Activated CD4-positive, CD25-positive, alpha-beta regulatory T cell treated with anti-CD3 and anti-CD28 coated beads, Interleukin-2, amount 50 U/mL, for 72 hours (primary cell): Measurements from ENCODE around the gene SCAPER.
"Not testable (repeated sequence)": the region's sequence is repeated elsewhere in the genome, so short reads cannot be mapped to it uniquely, and the experiment has no call there.

Experiments used
- DNase-seq: peaks from one replicate; pipeline ENCODE4 v3.0.0; 2021

Gene SCAPER

DNA sequence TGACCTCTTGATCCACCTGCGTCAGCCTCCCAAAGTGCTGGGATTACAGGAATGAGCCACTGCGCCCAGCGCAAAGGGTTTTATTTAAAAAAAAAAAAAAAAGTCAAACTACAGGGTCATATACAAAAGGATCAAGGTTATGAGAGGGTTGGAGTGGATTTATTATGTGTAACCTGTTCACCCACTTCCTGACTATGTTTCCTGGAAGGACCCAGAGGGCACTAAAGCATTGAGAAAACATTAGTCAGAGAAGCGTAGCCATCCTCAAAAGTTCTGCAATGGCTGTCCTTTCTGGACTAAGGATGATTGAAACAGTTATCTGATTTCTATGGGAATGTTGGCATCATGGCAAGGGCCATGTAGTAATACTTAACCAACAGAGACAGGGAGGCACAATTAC, 7.3 kb upstream of the SCAPER start:
- DNase-seq = no peak

DNA sequence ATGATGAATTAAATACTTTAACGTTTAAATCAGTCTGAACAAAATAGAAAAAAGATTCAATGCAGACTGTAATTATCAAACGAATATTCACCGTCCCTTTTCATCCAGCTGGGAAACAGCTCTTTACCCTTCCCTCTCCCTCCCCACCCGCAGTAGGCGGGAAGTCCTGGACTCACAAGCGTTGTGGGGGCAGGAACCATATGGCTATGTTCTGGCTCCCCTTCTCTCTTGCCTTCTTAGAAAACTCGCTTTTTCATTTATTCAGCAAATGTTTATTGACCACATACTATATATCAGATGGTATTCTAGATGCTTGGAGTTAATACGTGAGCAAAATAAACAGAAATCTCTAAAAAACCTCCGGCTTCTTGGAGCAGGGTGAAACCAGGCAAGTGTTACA, 715 bp upstream of the SCAPER start:
- no peak for DNase-seq

DNA sequence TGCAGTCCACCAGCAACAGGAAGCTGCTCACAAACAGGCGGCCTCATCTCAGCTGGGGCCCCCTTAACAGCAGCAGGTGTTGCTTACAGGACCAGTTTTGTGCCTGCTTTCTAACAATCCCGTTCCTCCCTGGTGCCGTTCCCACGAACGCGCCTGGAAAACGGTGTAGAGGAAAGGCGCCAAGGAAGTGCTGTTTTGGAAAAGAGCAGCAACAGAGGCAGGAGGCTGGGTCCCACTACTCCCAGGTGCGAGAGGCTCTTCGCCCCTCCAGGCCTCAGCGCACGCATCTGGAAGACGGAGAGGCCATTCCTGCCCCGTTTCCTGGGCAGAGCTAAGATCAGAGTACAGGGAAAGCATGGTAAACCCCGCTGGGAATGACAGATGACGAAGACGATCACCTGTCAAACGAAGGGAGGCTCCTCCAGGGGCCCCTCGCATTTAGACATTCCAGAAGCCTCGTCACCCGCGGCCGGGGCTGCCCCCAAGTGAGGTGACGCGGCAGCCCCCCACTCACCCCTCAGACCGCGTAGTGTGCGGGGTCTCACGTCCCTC, 603 bp downstream of the SCAPER start:
- DNase-seq = no peak

DNA sequence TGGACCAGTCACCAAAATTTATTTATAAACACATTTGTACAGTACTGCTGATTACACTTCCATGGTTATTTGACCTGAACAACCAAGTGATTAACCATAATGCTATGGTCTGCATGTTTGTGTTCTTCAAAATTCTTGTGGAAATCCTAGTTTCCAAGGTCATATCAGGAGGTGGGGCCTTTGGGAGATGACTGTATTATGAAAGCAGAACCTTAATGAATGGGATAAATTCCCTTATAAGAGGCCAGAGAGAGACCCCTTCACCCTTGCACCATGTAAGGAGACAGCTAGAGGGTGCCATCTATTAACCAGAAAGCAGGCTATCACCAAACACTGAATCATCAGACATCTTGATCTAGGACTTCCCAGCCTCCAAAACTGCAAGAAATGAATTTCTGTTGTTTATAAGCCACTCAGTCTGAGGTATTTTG, 1.9 kb downstream of the SCAPER start:
- DNase-seq = no peak

DNA sequence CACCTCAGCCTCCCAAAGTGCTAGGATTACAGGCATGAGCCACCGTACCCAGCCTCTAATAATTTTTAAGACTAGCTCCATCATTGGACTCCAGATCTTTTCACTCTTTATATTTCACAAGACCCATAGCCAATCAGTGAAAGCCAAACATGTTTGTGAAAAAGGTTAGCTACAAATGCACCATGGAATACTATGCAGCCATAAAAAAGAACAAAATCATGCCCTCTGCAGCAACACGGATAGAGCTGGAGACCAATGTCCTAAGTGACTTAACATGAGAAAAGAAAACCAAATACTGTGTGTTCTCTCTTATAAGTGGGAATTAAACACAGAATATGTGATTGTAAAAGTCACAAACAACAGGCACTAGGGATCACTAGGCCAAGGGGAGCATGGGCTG, 3.2 kb downstream of the SCAPER start:
- no peak for DNase-seq

DNA sequence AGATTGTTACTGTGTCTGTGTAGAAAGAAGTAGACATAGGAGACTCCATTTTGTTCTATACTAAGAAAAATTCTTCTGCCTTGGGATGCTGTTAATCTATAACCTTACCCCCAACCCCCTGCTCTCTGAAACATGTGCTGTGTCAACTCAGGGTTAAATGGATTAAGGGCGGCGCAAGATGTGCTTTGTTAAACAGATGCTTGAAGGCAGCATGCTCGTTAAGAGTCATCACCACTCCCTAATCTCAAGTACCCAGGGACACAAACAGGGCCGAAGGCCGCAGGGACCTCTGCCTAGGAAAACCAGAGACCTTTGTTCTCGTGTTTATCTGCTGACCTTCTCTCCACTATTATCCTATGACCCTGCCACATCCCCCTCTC, 5.2 kb downstream of the SCAPER start:
- not testable (repeated sequence) for DNase-seq

DNA sequence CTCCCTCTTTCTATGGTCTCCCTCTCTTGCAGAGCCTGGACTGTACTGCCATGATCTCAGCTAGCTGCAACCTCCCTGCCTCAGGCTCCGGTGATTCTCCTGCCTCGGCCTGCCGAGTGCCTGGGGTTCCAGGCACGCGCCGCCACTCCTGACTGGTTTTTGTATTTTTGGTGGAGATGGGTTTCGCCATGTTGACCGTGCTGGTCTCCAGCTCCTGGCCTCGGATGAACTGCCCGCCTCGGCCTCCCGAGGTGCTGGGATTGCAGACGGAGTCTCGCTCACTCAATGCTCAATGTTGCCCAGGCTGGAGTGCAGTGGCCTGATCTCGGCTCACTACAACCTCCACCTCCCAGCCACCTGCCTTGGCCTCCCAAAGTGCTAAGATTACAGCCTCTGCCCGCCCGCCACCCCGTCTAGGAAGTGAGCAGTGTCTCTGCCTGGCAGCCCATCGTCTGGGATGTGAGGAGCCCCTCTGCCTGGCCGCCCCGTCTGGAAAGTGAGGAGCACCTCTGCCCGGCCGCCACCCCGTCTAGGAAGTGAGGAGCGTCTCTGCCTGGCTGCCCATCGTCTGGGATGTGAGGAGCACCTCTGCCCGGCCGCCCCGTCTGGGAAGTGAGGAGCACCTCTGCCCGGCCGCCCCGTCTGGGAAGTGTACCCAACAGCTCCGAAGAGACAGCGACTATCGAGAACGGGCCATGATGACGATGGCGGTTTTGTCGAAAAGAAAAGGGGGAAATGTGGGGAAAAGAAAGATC, 5.8 kb downstream of the SCAPER start:
- not testable (repeated sequence) for DNase-seq

DNA sequence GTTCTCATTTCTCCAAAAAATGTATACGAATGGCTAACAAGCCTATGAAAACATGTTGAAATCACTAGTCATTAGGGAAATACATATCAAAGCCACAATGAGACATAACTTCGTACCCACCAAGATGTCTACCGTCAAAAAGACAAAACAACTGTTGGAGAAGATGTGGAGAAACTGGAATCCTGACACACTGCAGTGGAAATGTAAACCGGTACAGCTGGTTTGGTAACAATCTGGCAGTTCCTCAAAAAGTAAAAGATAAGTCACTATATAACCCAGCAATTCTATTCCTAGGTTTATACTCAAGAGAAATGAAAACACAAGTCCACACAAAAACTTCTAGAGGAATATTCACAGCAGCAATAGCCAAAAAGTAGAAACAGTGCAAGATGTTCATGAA, 7.0 kb downstream of the SCAPER start:
- DNase-seq = no peak

DNA sequence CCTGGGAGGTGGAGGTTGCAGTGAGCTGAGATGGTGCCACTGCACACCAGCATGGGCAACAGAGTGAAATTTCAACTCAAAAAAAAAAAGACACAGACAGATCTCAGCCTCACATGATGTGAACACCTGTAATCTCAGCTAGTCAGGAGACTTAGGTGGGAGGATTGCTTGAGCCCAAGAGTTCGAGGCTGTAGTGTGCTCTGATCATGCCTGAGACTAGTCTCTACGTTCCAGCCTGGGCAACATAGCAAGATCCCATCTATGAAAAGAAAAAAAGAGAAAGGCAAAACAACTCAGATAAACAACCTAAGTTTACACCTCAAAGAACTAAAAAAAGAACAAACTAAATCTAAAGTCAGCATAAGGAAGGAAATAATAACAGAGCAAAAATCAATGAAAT, 11.0 kb downstream of the SCAPER start:
- DNase-seq = no peak

DNA sequence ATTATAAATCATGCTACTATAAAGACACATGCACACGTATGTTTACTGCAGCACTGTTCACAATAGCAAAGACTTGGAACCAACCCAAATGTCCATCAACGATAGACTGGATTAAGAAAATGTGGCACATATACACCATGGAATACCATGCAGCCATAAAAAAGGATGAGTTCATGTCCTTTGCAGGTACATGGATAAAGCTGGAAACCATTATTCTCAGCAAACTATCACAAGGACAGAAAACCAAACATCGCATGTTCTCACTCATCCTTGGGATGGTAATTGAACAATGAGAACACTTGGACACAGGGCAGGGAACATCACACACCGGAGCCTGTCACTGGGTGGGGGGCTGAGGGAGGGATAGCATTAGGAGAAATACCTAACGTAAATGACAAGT, 12.3 kb downstream of the SCAPER start:
- not testable (repeated sequence) for DNase-seq

DNA sequence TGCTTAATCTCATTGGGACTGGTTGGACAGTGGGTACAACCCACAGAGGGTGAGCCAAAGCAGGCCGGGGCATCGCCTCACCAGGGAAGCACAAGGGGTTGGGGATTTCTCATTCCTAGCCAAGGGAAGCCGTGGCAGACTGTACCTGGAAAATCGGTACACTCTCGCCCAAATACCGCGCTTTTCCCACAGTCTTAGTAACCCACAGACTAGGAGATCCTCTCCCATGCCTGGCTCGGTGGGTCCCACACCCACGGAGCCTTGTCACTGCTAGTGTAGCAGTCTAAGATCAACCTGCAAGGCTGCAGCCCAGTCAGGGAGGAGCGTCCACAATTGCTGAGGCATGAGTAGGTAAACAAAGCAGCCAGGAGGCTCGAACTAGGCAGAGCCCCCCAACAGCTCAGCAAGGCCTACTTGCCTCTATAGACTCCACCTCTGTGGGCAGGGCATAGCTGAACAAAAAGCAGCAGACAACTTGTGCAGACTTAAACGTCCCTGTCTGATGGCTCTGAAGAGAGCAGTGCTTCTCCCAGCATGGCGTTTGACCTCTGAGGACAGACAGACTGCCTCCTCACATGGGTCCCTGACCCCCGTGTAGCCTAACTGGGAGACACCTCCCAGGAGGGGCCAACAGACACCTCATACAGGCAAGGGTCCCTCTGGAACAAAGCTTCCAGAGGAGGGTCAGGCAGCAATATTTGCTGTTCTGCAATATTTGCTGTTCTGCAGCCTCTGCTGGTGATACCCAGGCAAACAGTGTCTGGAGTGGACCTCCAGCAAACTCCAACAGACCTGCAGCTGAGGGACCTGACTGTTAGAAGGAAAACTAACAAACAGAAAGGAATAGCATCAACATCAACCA, 17.6 kb downstream of the SCAPER start:
- DNase-seq = not testable (repeated sequence)

DNA sequence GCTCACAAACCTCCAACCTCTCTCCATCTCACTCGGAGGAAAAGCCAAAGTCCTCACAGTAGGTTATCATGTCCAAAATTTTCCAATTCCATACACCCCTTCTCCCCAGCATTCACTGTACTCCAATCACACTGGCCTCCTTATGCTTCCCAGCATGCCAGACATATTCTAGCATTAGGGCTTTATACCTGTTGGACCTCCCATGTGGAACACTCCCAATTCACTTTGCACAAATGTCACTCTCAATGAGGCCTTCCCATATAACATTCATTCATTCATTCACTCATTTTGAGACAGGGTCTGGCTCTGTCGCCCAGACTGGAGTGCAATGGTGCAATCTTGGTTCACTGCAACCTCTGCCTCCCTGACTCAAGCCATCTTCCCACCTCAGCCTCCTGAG, 19.9 kb downstream of the SCAPER start:
- DNase-seq = no peak

DNA sequence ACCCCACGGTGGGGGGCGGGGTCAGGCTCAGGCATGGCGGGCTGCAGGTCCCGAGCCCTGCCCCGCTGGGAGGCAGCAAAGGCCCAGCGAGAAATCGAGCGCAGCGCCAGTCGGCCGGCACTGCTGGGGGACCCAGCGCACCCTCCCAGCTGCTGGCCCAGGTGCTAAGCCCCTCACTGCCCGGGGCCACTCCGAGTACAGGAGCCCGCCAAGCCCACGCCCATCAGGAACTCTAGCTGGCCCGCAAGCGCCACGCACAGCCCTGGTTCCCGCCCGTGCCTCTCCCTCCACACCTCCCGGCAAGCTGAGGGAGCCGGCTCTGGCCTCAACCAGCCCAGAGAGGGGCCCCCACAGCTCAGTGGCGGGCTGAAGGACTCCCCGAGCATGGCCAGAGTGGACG, 29.2 kb downstream of the SCAPER start:
- no peak for DNase-seq

DNA sequence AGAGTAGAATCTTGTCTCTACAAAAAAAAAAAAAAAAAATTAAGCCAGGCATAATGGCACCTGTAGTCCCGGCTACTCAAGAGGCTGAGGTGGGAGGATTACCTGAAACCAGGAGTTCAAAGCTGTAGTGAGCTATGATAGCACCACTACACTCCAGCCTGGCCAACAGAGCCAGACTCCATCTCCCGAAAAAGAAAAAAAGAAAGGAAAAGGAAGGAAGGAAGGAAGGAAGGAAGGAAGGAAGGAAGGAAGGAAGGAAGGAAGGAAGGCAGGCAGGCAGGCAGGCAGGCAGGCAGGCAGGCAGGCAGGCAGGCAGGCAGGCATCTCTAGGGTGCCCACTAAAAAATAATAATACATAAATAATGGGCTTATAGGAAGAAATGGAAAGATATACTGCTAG, 32.1 kb downstream of the SCAPER start:
- not testable (repeated sequence) for DNase-seq

DNA sequence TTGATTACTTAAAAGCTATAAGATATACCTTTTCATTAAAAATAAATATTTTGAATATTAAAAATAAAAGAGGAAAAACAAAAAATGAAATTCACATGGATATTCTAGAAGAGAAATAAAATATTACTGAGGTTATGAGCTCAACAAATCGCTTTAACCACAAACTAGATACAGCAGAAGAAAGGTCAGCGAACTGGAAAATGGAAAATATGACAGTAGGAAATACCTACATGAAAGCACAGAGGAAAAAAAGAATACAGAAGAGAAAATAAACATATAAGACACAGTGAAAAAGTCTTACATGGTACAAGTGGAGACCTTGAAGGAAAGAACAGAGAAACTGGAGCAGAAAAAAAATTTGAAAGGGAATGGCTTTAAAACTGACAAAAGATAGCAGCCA, 33.2 kb downstream of the SCAPER start:
- DNase-seq = no peak

DNA sequence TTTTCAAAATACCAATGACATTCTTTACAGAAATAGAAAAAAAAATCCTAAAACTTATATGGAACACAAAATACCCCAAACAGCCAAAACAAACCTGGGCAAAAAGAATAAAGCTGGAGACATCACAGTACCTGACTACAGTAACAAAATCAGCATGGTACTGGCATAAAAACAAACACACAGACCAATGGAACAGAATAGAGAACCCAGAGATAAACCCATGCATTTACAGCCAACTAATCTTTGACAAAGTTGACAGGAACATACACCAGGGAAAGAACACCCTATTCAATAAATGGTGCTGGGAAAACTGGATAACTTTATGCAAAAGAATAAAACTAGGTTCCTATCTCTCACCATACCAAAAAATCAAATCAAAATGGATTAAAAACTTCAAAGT, 36.4 kb downstream of the SCAPER start:
- DNase-seq = no peak

DNA sequence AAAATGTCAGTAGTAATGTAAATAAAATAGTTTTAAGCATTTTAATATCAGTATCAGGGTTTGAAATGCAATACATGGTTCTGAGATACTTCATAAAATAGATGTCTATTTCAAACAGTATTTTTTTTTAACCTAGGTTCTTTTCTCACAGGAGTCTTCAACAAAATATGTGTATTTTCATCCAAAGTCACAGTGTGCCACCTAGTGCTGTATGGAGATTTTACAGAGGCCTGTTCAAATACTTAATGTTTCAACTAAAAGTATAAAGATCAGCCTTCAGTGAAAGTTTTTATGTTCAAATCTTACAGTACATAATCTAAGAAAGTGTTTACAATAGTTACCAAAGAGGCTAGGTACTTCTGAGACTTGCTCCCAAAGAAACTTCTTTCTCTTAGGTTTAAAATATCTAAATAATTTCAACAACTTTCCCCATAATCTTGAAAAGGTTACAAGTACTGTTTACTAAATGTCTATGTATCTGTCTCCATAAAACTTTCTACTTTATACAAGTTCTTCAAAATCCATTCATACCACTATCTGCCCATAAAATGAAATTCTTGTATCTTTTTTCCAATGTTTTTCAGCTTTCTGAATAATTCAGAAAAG, 38.3 kb downstream of the SCAPER start:
- no peak for DNase-seq

DNA sequence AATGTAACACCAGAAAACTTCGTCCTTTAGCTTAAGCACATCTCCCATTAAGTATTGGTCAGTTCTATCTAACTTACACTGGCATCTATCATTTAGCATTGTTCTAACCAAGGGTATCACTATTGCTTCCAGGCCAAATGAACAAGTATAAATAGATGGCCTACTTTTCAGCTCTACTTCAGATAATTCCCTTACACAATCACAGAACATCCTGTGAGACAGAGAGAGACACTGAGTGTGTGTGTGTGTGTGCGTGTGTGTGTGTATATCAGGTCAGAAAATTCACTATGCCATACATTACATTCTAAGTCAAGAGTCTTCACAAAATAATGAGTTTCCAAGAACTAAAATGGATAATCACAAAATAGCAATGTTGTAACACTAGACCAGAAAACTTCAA, 39.1 kb downstream of the SCAPER start:
- DNase-seq = no peak

DNA sequence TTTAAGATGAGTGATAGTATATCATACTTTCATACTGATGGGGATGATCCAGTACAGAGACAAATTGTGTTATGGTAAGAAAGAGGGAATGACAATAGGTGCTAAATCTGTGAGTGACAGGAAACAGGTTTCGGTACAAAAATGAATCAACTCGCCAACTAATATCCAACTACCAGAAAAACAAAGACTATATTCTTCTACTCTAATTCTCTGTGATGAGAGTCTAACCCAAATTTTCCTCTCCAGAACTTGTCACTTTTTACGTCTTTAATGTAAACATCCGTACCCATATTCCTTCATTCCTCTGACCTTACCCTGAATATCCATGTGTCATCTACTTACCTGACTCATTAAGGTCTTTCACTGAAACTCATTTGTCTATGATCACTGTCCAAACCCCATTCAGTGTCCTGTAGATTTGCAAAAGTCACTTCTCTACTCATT, 39.6 kb downstream of the SCAPER start:
- no peak for DNase-seq

DNA sequence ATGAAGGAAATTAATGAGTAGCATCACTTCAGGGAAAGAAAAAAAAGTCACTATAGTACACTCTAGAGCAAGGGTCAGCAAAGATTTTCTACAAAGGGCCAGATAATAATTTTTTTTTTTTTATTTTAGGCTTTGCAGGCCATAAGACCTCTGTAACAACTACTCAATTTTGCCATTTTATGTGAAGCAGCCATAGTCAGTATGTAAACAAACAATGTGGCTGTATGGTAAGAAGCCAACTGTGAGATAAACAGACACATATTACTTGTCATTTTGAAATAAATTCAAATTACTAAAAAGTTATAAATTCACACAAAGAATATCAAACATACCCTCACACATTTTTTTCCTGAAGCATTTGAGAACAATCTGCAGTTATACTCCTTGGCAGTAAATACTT, 40.6 kb downstream of the SCAPER start:
- DNase-seq = no peak

DNA sequence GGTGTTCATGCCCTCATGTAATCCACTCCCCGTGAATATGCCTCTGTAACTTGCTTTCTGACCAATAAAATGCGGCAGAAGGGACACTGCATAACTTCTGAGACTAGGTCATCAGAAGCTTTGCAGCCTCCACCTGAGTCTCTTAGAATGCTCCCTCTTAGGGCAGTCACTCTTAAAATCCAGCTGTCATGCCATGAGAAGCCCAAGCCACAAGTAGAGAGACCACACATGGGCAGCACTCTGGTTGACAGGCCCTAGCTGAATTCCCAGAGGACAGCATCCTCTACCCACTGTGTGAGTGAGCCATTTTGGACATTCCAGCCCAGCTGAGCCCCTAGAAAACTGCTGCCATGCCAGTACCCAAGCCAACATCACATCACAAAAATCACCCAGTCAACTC, 41.4 kb downstream of the SCAPER start:
- no peak for DNase-seq

DNA sequence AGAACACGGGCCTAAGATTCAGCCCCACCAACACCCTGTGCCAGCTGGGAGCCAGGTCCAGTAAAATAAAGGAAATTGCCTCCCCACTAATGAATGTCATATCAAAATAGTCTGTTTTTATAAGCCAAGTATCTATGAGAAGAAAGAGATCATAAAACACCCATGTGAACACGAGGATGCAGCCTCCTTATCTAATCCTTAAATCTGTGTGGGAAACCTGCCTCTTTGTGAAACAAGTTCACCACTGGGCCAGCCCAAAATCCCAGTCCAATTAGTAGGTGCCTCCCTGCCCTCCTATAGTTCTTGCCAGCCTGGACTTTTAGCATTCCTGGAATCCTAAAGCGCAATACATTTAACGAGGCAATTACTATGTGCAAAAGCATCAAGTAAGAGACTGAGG, 42.0 kb downstream of the SCAPER start:
- no peak for DNase-seq

DNA sequence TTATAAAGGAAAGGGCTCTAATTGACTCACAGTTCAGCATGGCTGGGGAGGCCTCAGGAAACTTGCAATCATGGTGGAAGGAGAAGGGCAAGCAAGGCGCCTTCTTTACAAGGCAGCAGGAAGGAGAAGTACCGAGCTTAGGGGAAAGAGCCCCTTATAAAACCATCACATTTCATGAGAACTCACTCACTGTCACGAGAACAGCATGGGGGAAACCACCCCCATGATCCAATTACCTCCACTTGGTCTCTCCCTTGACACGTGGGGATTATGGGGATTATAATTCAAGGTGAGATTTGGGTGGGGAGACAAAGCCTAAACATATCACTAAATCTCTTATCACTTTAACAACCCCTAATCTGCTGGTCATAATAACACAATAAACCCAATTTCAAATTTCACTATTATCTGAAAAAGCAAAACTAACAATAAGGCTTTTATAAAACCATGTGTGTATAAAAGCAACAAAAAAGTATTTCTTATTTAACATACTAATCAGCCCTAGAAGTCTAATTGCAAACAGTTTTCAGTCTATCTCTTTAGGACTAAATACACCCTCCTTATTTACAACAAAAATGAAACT, 43.2 kb downstream of the SCAPER start:
- no peak for DNase-seq
